Measurements from ENCODE around the gene HK2.
"Not testable (repeated sequence)": the region's sequence is repeated elsewhere in the genome, so short reads cannot be mapped to it uniquely, and the experiment has no call there.

The HK2 gene

DNA sequence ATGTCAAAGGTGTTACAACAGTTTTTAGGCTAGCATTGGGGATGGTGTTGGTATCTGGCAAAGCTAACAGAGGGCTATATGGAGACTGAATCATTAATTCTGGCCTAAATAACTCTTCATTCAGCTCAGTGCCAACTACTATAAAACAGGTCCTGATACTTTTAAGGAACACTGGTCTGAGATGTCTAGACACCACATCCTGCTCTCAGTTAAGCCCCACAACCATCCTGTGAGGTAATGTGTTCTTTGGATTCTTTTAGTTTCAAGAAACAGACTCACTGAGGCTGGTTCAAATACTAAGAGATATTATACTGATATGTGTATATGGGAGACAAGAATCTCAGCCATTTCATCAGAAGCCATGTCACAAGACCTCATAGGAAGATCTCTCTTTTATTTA is 14.2 kb upstream of the HK2 start:
- H3K4me1 ChIP-seq (ENCODE audit: control insufficient read depth in 1 of 2, insufficient read depth in 2 of 2, low read length in 2 of 2), result peaks cover 5 to 7% of the 10 kb centered on the region in 2 donors
- no peaks in the 10 kb centered on the region for H3K36me3 ChIP-seq (ENCODE audit: control insufficient read depth in 1 of 2, insufficient read depth in 2 of 2, low read length in 2 of 2)
- H3K4me3 ChIP-seq (ENCODE audit: low read depth in 1 of 2, low read length in 2 of 2), result no peak overlapping the region
- H3K27me3 ChIP-seq (ENCODE audit: low read depth, low read length), result no peaks in the 10 kb centered on the region
- H3K27ac ChIP-seq (ENCODE audit: low read length), result no peak overlapping the region
- H3K9me3 ChIP-seq (ENCODE audit: control insufficient read depth in 1 of 2, low read length in 2 of 2), result no peaks in the 10 kb centered on the region

GRCh38 chr2:74821177-74822126 is 12.5 kb upstream of the HK2 start:
- no peak overlapping the region for H3K4me3 ChIP-seq (ENCODE audit: low read depth in 1 of 2, low read length in 2 of 2)
- no peaks in the 10 kb centered on the region for H3K36me3 ChIP-seq (ENCODE audit: control insufficient read depth in 1 of 2, insufficient read depth in 2 of 2, low read length in 2 of 2)
- no peak overlapping the region for H3K27ac ChIP-seq (ENCODE audit: low read length)
- no peaks in the 10 kb centered on the region for H3K9me3 ChIP-seq (ENCODE audit: control insufficient read depth in 1 of 2, low read length in 2 of 2)
- peaks cover 3 to 7% of the 10 kb centered on the region in 2 donors for H3K4me1 ChIP-seq (ENCODE audit: control insufficient read depth in 1 of 2, insufficient read depth in 2 of 2, low read length in 2 of 2)
- H3K27me3 ChIP-seq (ENCODE audit: low read depth, low read length), result no peaks in the 10 kb centered on the region

DNA sequence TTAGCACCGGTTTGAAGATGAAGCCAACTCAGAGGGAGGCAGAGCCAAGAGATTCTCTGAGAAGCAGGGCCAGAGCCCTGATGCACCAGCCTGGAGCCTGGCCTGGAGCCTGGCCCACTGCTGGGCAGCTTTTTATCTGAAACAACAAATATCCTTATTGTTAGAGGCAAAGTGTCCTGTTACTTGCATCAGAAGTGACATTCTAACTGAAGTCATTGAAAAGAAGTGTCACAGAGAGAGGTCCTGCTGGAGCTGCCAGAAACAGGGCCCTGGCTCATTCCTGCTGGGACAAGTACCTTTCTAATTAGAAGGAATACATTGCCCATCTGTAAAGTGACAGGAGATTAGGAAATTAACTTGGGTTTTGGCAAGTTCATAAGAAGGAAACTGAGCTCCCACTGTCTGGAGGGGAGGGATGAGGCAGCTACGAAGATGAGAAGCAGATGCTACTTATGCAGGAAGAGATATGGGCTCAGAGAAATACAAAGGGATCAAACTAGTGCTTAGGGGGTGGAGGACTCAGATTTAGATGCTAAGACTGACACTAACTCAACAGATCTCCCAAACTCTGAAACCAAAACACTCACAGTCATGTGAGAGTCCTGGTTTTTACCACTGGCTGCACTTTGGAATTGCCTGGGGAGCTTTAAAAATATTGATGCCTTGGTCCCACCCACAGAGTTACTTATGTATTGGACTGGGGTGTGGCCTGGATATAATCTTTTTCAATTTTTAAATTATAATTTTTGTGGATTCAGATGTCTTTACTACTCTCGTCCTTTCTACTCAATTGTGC is 11.0 kb upstream of the HK2 start:
- Histone ChIP-seq H3K27ac (ENCODE audit: low read length) (no peak overlapping the region), H3K9me3 (ENCODE audit: control insufficient read depth in 1 of 2, low read length in 2 of 2) (no peaks in the 10 kb centered on the region), H3K4me1 (ENCODE audit: control insufficient read depth in 1 of 2, insufficient read depth in 2 of 2, low read length in 2 of 2) (peaks cover 0 to 7% of the 10 kb centered on the region in 2 donors), H3K27me3 (ENCODE audit: low read depth, low read length) (no peaks in the 10 kb centered on the region), H3K36me3 (ENCODE audit: control insufficient read depth in 1 of 2, insufficient read depth in 2 of 2, low read length in 2 of 2) (no peaks in the 10 kb centered on the region), H3K4me3 (ENCODE audit: low read depth in 1 of 2, low read length in 2 of 2) (no peak overlapping the region)

GRCh38 chr2:74824679-74825078 is 9.2 kb upstream of the HK2 start:
- no peaks in the 10 kb centered on the region for H3K9me3 ChIP-seq (ENCODE audit: control insufficient read depth in 1 of 2, low read length in 2 of 2)
- no peak overlapping the region for H3K4me3 ChIP-seq (ENCODE audit: low read depth in 1 of 2, low read length in 2 of 2)
- H3K27ac ChIP-seq (ENCODE audit: low read length), result no peak overlapping the region
- H3K27me3 ChIP-seq (ENCODE audit: low read depth, low read length), result no peaks in the 10 kb centered on the region
- H3K4me1 ChIP-seq (ENCODE audit: control insufficient read depth in 1 of 2, insufficient read depth in 2 of 2, low read length in 2 of 2), result peaks cover 0 to 7% of the 10 kb centered on the region in 2 donors
- H3K36me3 ChIP-seq (ENCODE audit: control insufficient read depth in 1 of 2, insufficient read depth in 2 of 2, low read length in 2 of 2), result no peaks in the 10 kb centered on the region

GRCh38 chr2:74828543-74828942 is 5.4 kb upstream of the HK2 start:
- H3K27ac ChIP-seq (ENCODE audit: low read length), result no peak overlapping the region
- H3K4me3 ChIP-seq (ENCODE audit: low read depth in 1 of 2, low read length in 2 of 2), result no peak overlapping the region
- H3K9me3 ChIP-seq (ENCODE audit: control insufficient read depth in 1 of 2, low read length in 2 of 2), result no peaks in the 10 kb centered on the region
- H3K36me3 ChIP-seq (ENCODE audit: control insufficient read depth in 1 of 2, insufficient read depth in 2 of 2, low read length in 2 of 2), result no peaks in the 10 kb centered on the region
- H3K27me3 ChIP-seq (ENCODE audit: low read depth, low read length), result no peaks in the 10 kb centered on the region
- peaks cover 0 to under 1% of the 10 kb centered on the region in 2 donors for H3K4me1 ChIP-seq (ENCODE audit: control insufficient read depth in 1 of 2, insufficient read depth in 2 of 2, low read length in 2 of 2)

DNA sequence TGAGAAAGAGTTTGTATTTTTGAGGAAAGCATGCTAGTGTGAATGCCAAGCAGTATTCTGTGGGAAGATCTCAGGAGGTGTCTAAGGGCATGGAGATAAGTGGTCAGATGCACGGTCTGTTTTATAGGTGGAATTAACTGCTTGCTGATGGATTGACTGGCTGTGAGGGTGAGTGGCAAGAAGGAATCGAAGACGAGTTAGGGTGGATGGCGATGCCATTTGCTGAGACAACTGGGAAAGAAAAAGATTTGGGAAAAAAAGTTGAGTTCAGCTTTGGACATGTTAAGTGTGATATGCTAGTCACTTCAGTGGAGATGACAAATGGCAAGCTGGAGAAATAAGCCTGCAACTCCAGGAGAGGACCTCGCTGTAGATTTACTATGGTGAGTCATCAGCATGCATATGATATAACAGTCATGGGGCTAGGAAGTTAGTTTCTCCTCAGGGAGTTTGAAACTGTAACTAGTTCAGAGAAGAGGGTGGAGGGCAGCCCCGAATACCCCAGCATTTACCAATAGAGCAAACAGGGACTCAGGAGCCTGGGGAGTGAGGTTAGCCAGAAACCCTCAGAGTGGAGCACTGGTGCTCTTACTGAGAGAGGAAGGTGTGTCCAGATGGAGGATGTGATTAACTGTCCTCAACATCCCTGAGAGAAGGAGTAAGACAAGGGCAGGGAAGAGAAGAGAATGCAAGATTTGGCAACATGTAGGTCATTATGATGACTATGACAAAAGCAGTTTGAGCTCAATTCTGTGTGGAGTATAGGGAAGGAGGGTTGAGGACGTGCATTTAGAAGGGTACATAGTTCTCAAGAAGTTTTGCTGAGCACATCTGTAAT is 2.0 kb upstream of the HK2 start:
- no peaks in the 10 kb centered on the region for H3K9me3 ChIP-seq (ENCODE audit: control insufficient read depth in 1 of 2, low read length in 2 of 2)
- no peak overlapping the region for H3K27ac ChIP-seq (ENCODE audit: low read length)
- H3K27me3 ChIP-seq (ENCODE audit: low read depth, low read length), result peaks cover 6% of the 10 kb centered on the region
- H3K4me1 ChIP-seq (ENCODE audit: control insufficient read depth in 1 of 2, insufficient read depth in 2 of 2, low read length in 2 of 2), result peaks cover 0 to 13% of the 10 kb centered on the region in 2 donors
- H3K4me3 ChIP-seq (ENCODE audit: low read depth in 1 of 2, low read length in 2 of 2), result no peak overlapping the region
- no peaks in the 10 kb centered on the region for H3K36me3 ChIP-seq (ENCODE audit: control insufficient read depth in 1 of 2, insufficient read depth in 2 of 2, low read length in 2 of 2)

GRCh38 chr2:74834234-74834791 is 386 bp downstream of the HK2 start:
- Histone ChIP-seq H3K4me1 (ENCODE audit: control insufficient read depth in 1 of 2, insufficient read depth in 2 of 2, low read length in 2 of 2) (peaks cover 0 to 13% of the 10 kb centered on the region in 2 donors), H3K4me3 (ENCODE audit: low read depth in 1 of 2, low read length in 2 of 2) (peak overlapping the region; percentile 62 to 88)
- H3K27me3 ChIP-seq (ENCODE audit: low read depth, low read length); H3K36me3 ChIP-seq (ENCODE audit: control insufficient read depth in 1 of 2, insufficient read depth in 2 of 2, low read length in 2 of 2); H3K9me3 ChIP-seq (ENCODE audit: control insufficient read depth in 1 of 2, low read length in 2 of 2); H3K27ac ChIP-seq (ENCODE audit: low read length): not testable (repeated sequence)

- Histone ChIP-seq H3K27ac (ENCODE audit: low read length) (peak overlapping the region; percentile 33), H3K4me3 (ENCODE audit: low read depth in 1 of 2, low read length in 2 of 2) (peak overlapping the region; percentile 62 to 88), H3K36me3 (ENCODE audit: control insufficient read depth in 1 of 2, insufficient read depth in 2 of 2, low read length in 2 of 2) (no peaks in the 10 kb centered on the region), H3K27me3 (ENCODE audit: low read depth, low read length) (peaks cover 6% of the 10 kb centered on the region), H3K4me1 (ENCODE audit: control insufficient read depth in 1 of 2, insufficient read depth in 2 of 2, low read length in 2 of 2) (peaks cover 0 to 13% of the 10 kb centered on the region in 2 donors), H3K9me3 (ENCODE audit: control insufficient read depth in 1 of 2, low read length in 2 of 2) (no peaks in the 10 kb centered on the region)
Observed at GRCh38 chr2:74834792-74835755, 1.1 kb downstream of the HK2 start.

GRCh38 chr2:74835831-74836674 is 2.1 kb downstream of the HK2 start:
- Histone ChIP-seq H3K36me3 (ENCODE audit: control insufficient read depth in 1 of 2, insufficient read depth in 2 of 2, low read length in 2 of 2) (no peaks in the 10 kb centered on the region), H3K9me3 (ENCODE audit: control insufficient read depth in 1 of 2, low read length in 2 of 2) (no peaks in the 10 kb centered on the region), H3K4me1 (ENCODE audit: control insufficient read depth in 1 of 2, insufficient read depth in 2 of 2, low read length in 2 of 2) (peaks cover 0 to 13% of the 10 kb centered on the region in 2 donors), H3K27me3 (ENCODE audit: low read depth, low read length) (peaks cover 6% of the 10 kb centered on the region), H3K27ac (ENCODE audit: low read length) (peak overlapping the region; percentile 33), H3K4me3 (ENCODE audit: low read depth in 1 of 2, low read length in 2 of 2) (peak overlapping the region; percentile 62 to 88)
